ENCODE results near the gene ARFGEF3.

GRCh38 chr6:138370631-138371451 is 209.1 kb downstream of the ARFGEF3 start:
- TF ChIP-seq TAF1 (IDR thresholded peaks at IDR 0.05; ENCODE audit: borderline replicate concordance, insufficient read depth, low read length) (no peak), SIN3A (IDR thresholded peaks at IDR 0.05; ENCODE audit: borderline replicate concordance, insufficient read depth, low read length) (no peak), REST (IDR thresholded peaks at IDR 0.05; ENCODE audit: insufficient read depth in 1 of 2, low read depth in 2 of 2, low read length in 2 of 2) (no peak)
